Uterus (tissue), 4 donors: Measurements from ENCODE around the gene ARHGAP15. TPM values are rescaled to one million over a fixed set of nuclear protein-coding genes. Genes with fewer than 3 reads are reported as not detected.

Experiments
- DNase-seq, 2 donors: peaks; one replicate each; pipeline ENCODE4 v3.0.0-alpha.2; 2019 to 2020
- H3K27ac ChIP-seq, 2 donors: fragments of 200-600 bp; sonication (generic); 1 replicate in 1 of 2; 2 replicates in 1 of 2; pipeline ENCODE4 v1.5.1; 2016 to 2018
- H3K27me3 ChIP-seq, 2 donors: fragments of 200-600 bp; sonication (generic); one replicate each; pipeline ENCODE4 v1.5.1; 2018 to 2019; ENCODE audit warnings: control low read depth in 1 of 2
- H3K36me3 ChIP-seq, 2 donors: fragments of 200-600 bp; sonication (generic); one replicate each; pipeline ENCODE4 v1.5.1; 2019; ENCODE audit warnings: control low read depth in 1 of 2
- H3K4me1 ChIP-seq, 2 donors: fragments of 200-600 bp; sonication (generic); one replicate each; pipeline ENCODE4 v1.5.1; 2018 to 2019; ENCODE audit warnings: control low read depth in 1 of 2
- H3K4me3 ChIP-seq, 2 donors: fragments of 200-600 bp; sonication (generic); 1 replicate in 1 of 2; 2 replicates in 1 of 2; pipeline ENCODE4 v1.5.1; 2018 to 2019; ENCODE audit warnings: mild to moderate bottlenecking in 1 of 2
- H3K9me3 ChIP-seq, 2 donors: fragments of 200-600 bp; sonication (generic); one replicate each; pipeline ENCODE4 v1.5.1; 2019; ENCODE audit warnings: control low read depth in 1 of 2
- POLR2A ChIP-seq, 2 donors: fragments of 450-650 bp; IDR thresholded peaks; one replicate each; pipeline ENCODE4 v1.6.1; 2016; ENCODE audit warnings: antibody characterized with exemption in 2 of 2, mild to moderate bottlenecking in 1 of 2, moderate library complexity in 1 of 2
- intact Hi-C: fragments of 100-400 bp; cut with DNase I; formaldehyde crosslinking; loops from one replicate; pipeline ENCODE4 v1.15.1; 2023; ENCODE audit warnings: low total_unique reads
- total RNA-seq, 4 donors: library from RNA; depleted of rRNA in 3 of 4; stranded (reverse); fragments of >200 nt in 3 of 4; gene quantifications; one replicate each; pipeline versions ENCODE4 v1.1.0 to v1.2.4, GENCODE V29; 2014 to 2023
- TF ChIP-seq, protein P1 (sequence below), 4 experiments: fragments of 200-600 bp in 2 of 4; fragments of 450-650 bp in 2 of 4; sonication (generic) in 2 of 4; IDR thresholded peaks; one replicate each; pipeline ENCODE4 v1.5.1; 2016 to 2019; ENCODE audit warnings: antibody characterized with exemption in 4 of 4, mild to moderate bottlenecking in 2 of 4, moderate library complexity in 1 of 4
- donor health status: DM: yes; HTN: yes; CAD: no.

The ARHGAP15 gene
- total RNA-seq, 4 donors from 2014 or later: 0.88 to 28.4 (median 6.6) TPM

DNA sequence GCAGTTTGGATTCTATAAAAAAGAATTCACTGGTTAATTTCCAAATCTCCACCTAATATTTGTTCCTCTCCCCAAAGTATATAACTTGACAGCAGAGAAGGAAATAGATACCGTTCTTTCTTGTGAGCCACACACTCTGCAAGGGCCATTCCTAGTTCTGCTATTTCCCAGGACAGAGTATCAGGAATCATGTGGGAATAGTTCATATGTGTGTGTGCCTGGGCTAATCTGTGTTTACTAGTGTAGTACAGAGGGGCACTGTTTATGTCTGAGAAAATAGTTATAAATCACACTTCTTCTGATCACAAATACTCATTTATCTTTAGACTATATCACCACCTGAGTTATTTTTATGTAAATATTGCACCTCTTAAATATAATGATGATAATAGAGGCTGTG, 296.7 kb downstream of the ARHGAP15 start:
- H3K27me3 ChIP-seq: no peaks in the 10 kb centered on the region
- H3K9me3 ChIP-seq: no peaks in the 10 kb centered on the region
- H3K4me1 ChIP-seq: no peaks in the 10 kb centered on the region
- H3K36me3 ChIP-seq: no peaks in the 10 kb centered on the region
- no peak overlapping the region for H3K4me3 ChIP-seq
- no peak for DNase-seq
- TF ChIP-seq, protein P1, sequence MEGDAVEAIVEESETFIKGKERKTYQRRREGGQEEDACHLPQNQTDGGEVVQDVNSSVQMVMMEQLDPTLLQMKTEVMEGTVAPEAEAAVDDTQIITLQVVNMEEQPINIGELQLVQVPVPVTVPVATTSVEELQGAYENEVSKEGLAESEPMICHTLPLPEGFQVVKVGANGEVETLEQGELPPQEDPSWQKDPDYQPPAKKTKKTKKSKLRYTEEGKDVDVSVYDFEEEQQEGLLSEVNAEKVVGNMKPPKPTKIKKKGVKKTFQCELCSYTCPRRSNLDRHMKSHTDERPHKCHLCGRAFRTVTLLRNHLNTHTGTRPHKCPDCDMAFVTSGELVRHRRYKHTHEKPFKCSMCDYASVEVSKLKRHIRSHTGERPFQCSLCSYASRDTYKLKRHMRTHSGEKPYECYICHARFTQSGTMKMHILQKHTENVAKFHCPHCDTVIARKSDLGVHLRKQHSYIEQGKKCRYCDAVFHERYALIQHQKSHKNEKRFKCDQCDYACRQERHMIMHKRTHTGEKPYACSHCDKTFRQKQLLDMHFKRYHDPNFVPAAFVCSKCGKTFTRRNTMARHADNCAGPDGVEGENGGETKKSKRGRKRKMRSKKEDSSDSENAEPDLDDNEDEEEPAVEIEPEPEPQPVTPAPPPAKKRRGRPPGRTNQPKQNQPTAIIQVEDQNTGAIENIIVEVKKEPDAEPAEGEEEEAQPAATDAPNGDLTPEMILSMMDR (IDR thresholded peaks at IDR 0.05): no peak
- no peak for TF ChIP-seq POLR2A (IDR thresholded peaks at IDR 0.05)
- intact Hi-C loops: no loop called here
- no peak overlapping the region for H3K27ac ChIP-seq

DNA sequence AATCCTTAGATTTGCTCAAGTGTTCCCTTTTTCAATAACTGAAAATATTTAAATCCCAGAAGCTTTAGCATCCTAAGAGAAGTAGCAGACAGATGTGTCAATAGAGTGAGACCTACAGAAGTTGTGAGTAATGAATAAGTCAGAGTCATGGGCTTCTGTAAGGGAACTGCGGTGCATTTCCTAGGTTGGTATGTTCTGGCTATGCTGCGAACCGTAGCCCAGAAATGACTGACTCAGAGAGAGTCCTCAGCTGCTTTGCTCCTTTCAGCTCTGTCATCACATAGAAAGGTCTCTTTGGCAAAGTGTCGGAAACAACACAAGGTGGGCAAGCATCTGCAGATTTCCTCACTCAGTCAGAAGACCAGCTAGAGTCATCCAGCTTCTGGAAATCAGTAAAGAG, 297.1 kb downstream of the ARHGAP15 start:
- no peak for DNase-seq
- Histone ChIP-seq H3K4me3 (no peak overlapping the region), H3K27ac (no peak overlapping the region), H3K27me3 (no peaks in the 10 kb centered on the region), H3K9me3 (no peaks in the 10 kb centered on the region), H3K4me1 (no peaks in the 10 kb centered on the region), H3K36me3 (no peaks in the 10 kb centered on the region)
- intact Hi-C loops: no loop called here
- TF ChIP-seq, protein P1 (IDR thresholded peaks at IDR 0.05): no peak
- no peak for TF ChIP-seq POLR2A (IDR thresholded peaks at IDR 0.05)

DNA sequence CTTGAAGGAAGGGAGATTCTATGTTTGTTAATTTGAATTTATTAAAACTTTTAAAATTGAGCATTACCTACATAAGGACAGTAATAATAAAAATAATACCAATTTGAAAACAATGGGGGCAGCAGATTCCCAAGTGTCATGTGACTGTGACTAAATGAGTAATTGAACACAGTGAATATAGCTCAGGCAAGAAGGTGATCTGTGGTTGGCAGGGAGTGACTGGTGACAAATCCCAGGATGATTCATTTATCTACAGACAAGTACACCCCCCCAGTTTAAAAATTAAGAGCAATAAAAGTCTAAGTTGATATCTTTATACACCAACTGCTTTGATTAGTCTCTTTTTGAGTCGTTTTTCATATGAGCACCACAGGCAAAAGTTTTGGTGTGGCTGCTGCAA, 299.5 kb downstream of the ARHGAP15 start:
- intact Hi-C loops: no loop called here
- TF ChIP-seq, protein P1 (IDR thresholded peaks at IDR 0.05): no peak

DNA sequence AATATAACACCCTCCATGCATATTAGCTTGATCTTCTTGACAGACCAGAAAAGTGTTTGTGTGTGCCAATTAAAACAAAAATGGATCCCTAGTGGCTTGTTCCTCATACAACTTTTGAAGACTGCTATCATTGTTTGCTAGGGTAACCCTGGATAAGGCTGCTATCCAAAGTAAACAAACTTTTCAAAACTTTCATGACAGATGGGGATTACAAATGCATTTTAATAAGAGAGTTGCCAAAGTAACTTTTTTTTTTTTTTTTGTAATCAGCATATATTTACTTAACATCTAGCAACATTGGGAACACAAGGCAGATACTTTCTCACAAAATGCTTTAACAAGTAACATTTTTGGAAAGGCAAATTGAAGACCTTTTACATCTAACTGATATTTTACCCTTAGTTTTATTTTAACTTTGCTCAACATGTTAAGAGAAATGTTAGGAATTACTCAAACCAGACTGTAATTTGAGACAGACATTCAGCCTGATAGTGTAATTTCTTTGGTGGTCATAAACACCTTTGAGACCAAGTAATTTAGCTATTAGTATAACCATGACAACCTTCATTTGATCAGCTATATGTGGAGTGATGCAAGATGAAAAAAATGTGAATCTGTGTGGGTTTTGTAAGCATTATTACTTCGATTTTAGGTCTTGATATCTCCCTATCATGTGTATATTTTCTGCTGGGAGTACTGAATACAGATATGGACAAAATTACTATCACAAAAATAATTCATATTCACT, 300.9 kb downstream of the ARHGAP15 start:
- DNase-seq: no peak
- Histone ChIP-seq H3K27ac (no peak overlapping the region), H3K36me3 (no peaks in the 10 kb centered on the region), H3K4me3 (no peak overlapping the region), H3K27me3 (no peaks in the 10 kb centered on the region), H3K4me1 (no peaks in the 10 kb centered on the region), H3K9me3 (no peaks in the 10 kb centered on the region)
- no peak for TF ChIP-seq POLR2A (IDR thresholded peaks at IDR 0.05)
- TF ChIP-seq, protein P1 (IDR thresholded peaks at IDR 0.05): no peak
- intact Hi-C loops: no loop called here

More for the DNA sequence above, 299.5 kb downstream of the ARHGAP15 start:
- no peaks in the 10 kb centered on the region for H3K36me3 ChIP-seq
- H3K9me3 ChIP-seq: no peaks in the 10 kb centered on the region
- DNase-seq: no peak
- no peak overlapping the region for H3K4me3 ChIP-seq
- no peaks in the 10 kb centered on the region for H3K4me1 ChIP-seq
- H3K27ac ChIP-seq: no peak overlapping the region
- H3K27me3 ChIP-seq: no peaks in the 10 kb centered on the region

DNA sequence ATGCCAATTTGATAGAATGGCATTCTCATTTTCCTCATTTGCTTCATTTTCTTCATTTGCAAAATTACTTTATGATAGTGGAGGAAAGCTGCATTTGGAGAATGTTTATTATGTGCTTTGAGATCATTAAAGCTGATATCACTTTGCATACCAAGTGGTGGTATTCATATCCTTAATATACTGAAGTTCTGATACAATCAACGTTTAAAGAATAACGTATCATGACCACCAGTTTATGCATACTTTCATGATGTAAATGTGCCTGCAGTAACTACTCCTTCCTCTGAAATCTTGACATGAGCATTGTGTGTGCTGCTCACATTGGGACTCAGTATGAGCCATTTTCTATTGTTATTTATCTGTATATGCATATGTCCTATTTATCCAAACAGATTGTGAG, 302.1 kb downstream of the ARHGAP15 start:
- Histone ChIP-seq H3K36me3 (no peaks in the 10 kb centered on the region), H3K4me1 (no peaks in the 10 kb centered on the region), H3K4me3 (no peak overlapping the region), H3K27me3 (no peaks in the 10 kb centered on the region), H3K9me3 (no peaks in the 10 kb centered on the region), H3K27ac (no peak overlapping the region)
- DNase-seq: no peak
- TF ChIP-seq, protein P1 (IDR thresholded peaks at IDR 0.05): no peak
- TF ChIP-seq POLR2A (IDR thresholded peaks at IDR 0.05): no peak
- intact Hi-C loops: no loop called here
